ENCODE data around the gene MYLK2. TPM values are rescaled to one million over a fixed set of nuclear protein-coding genes. Genes with fewer than 3 reads are reported as not detected.

MYLK2 gene
- total RNA-seq, 2 experiments from 2014 or later, result not detected

GRCh38 chr20:31784354-31785044 is 34.7 kb upstream of the MYLK2 start:
- H3K36me3 ChIP-seq (ENCODE audit: insufficient read depth, low read length), result no peaks in the 10 kb centered on the region
- DNase-seq (no peak), ATAC-seq (ENCODE audit: poor library complexity) (no peak)
- no peaks in the 10 kb centered on the region for H3K27me3 ChIP-seq (ENCODE audit: control insufficient read depth in 1 of 2, insufficient read depth in 2 of 2, low read length in 2 of 2)
- no peak overlapping the region for H3K27ac ChIP-seq (ENCODE audit: low read depth in 1 of 2, low read length in 2 of 2)
- H3K4me3 Mint-ChIP-seq, result no peak overlapping the region
- no peaks in the 10 kb centered on the region for H3K4me1 ChIP-seq (ENCODE audit: insufficient read depth, low read length)
- H3K27me3 Mint-ChIP-seq, result no peaks in the 10 kb centered on the region
- no peak overlapping the region for H3K27ac Mint-ChIP-seq
- no peak overlapping the region for H3K4me3 ChIP-seq (ENCODE audit: low read length)
- POLR2A ChIA-PET, result no interaction called here
- intact Hi-C loops (cut with DNase I, micrococcal nuclease), result no loop called here
- H3K9me3 Mint-ChIP-seq, result no peaks in the 10 kb centered on the region
- no peak for TF ChIP-seq CTCF (IDR thresholded peaks at IDR 0.05)
- CTCF ChIA-PET, result interaction anchor here (0.8 kb wide), 1 partner anchor 21 kb away, joined by 3 read pairs; no protein-coding TSS in a partner anchor
- H3K36me3 Mint-ChIP-seq (ENCODE audit: low read depth), result no peaks in the 10 kb centered on the region
- no peaks in the 10 kb centered on the region for H3K9me3 ChIP-seq (ENCODE audit: control insufficient read depth in 1 of 2, insufficient read depth in 1 of 2, low read length in 2 of 2)
- no peaks in the 10 kb centered on the region for H3K4me1 Mint-ChIP-seq (ENCODE audit: low read depth)

GRCh38 chr20:31785089-31785488 is 34.1 kb upstream of the MYLK2 start:
- H3K27ac ChIP-seq (ENCODE audit: low read depth in 1 of 2, low read length in 2 of 2), result no peak overlapping the region
- no peak overlapping the region for H3K4me3 ChIP-seq (ENCODE audit: low read length)
- no peak for TF ChIP-seq CTCF (IDR thresholded peaks at IDR 0.05)
- intact Hi-C loops (cut with DNase I, micrococcal nuclease), result no loop called here
- Mint-ChIP-seq H3K27ac (no peak overlapping the region), H3K27me3 (no peaks in the 10 kb centered on the region), H3K4me3 (no peak overlapping the region), H3K9me3 (no peaks in the 10 kb centered on the region), H3K4me1 (ENCODE audit: low read depth) (no peaks in the 10 kb centered on the region), H3K36me3 (ENCODE audit: low read depth) (no peaks in the 10 kb centered on the region)
- CTCF ChIA-PET, result interaction anchor here (0.8 kb wide), 1 partner anchor 22 kb away, joined by 3 read pairs; no protein-coding TSS in a partner anchor
- POLR2A ChIA-PET, result no interaction called here
- H3K27me3 ChIP-seq (ENCODE audit: control insufficient read depth in 1 of 2, insufficient read depth in 2 of 2, low read length in 2 of 2), result no peaks in the 10 kb centered on the region
- DNase-seq (no peak), ATAC-seq (ENCODE audit: poor library complexity) (no peak)
- no peaks in the 10 kb centered on the region for H3K4me1 ChIP-seq (ENCODE audit: insufficient read depth, low read length)
- H3K36me3 ChIP-seq (ENCODE audit: insufficient read depth, low read length), result no peaks in the 10 kb centered on the region
- H3K9me3 ChIP-seq (ENCODE audit: control insufficient read depth in 1 of 2, insufficient read depth in 1 of 2, low read length in 2 of 2), result no peaks in the 10 kb centered on the region

- DNase-seq (no peak), ATAC-seq (ENCODE audit: poor library complexity) (no peak)
- H3K27me3 ChIP-seq (ENCODE audit: control insufficient read depth in 1 of 2, insufficient read depth in 2 of 2, low read length in 2 of 2), result no peaks in the 10 kb centered on the region
Measured at GRCh38 chr20:31788578-31788977, 30.6 kb upstream of the MYLK2 start.

More at GRCh38 chr20:31788578-31788977, 30.6 kb upstream of the MYLK2 start:
- Histone ChIP-seq H3K36me3 (ENCODE audit: insufficient read depth, low read length) (no peaks in the 10 kb centered on the region), H3K9me3 (ENCODE audit: control insufficient read depth in 1 of 2, insufficient read depth in 1 of 2, low read length in 2 of 2) (no peaks in the 10 kb centered on the region), H3K4me1 (ENCODE audit: insufficient read depth, low read length) (no peaks in the 10 kb centered on the region), H3K27ac (ENCODE audit: low read depth in 1 of 2, low read length in 2 of 2) (no peak overlapping the region), H3K4me3 (ENCODE audit: low read length) (no peak overlapping the region)
- Mint-ChIP-seq H3K9me3 (no peaks in the 10 kb centered on the region), H3K4me3 (no peak overlapping the region), H3K27me3 (no peaks in the 10 kb centered on the region), H3K27ac (no peak overlapping the region), H3K4me1 (ENCODE audit: low read depth) (no peaks in the 10 kb centered on the region), H3K36me3 (ENCODE audit: low read depth) (no peaks in the 10 kb centered on the region)
- TF ChIP-seq CTCF (IDR thresholded peaks at IDR 0.05), result no peak
- POLR2A ChIA-PET, result no interaction called here
- intact Hi-C loops (cut with DNase I, micrococcal nuclease), result no loop called here
- CTCF ChIA-PET, result interaction anchor here (0.6 kb wide), 1 partner anchor 231 kb away, joined by 3 read pairs; no protein-coding TSS in a partner anchor
